Stimulated activated CD8-positive, alpha-beta memory T cell treated with anti-CD3 and anti-CD28 coated beads, Interleukin-4, amount 100 ng/mL, for 48 hours (primary cell): Measurements from ENCODE around the gene CGN.
A peak's percentile ranks its signal among the peaks of the same experiment; 100 is the strongest.

ENCODE experiments used
- DNase-seq: peaks from one replicate; pipeline ENCODE4 v3.0.0-alpha.2; 2020

CGN gene, protein sequence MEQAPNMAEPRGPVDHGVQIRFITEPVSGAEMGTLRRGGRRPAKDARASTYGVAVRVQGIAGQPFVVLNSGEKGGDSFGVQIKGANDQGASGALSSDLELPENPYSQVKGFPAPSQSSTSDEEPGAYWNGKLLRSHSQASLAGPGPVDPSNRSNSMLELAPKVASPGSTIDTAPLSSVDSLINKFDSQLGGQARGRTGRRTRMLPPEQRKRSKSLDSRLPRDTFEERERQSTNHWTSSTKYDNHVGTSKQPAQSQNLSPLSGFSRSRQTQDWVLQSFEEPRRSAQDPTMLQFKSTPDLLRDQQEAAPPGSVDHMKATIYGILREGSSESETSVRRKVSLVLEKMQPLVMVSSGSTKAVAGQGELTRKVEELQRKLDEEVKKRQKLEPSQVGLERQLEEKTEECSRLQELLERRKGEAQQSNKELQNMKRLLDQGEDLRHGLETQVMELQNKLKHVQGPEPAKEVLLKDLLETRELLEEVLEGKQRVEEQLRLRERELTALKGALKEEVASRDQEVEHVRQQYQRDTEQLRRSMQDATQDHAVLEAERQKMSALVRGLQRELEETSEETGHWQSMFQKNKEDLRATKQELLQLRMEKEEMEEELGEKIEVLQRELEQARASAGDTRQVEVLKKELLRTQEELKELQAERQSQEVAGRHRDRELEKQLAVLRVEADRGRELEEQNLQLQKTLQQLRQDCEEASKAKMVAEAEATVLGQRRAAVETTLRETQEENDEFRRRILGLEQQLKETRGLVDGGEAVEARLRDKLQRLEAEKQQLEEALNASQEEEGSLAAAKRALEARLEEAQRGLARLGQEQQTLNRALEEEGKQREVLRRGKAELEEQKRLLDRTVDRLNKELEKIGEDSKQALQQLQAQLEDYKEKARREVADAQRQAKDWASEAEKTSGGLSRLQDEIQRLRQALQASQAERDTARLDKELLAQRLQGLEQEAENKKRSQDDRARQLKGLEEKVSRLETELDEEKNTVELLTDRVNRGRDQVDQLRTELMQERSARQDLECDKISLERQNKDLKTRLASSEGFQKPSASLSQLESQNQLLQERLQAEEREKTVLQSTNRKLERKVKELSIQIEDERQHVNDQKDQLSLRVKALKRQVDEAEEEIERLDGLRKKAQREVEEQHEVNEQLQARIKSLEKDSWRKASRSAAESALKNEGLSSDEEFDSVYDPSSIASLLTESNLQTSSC

GRCh38 chr1:151510957-151511635 lies at the start of gene CGN:
CGN (plus strand) TSS chr1:151511387; CDS start chr1:151518520, 7,133 bp downstream.
- DNase-seq: peak; percentile 87

DNA sequence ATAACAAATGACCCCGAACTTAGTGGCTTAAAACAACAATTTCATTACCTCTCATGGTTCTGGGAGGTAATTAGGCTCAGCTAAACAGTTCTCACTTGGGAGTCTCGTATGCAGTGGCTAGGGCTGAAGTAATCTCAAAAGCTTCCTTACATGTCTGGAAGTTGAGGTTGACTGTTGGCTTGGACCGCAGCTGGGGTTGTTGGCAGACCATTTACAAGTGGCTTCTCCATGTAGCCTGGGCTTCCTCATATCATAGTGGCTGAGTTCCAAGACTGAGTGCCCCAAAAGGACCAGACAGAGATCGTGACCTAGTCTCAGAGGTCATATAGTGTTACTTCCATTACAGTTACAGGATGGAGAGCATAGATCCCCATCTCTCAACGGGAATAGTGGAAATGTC lies 49.5 kb upstream of the CGN start:
- DNase-seq: no peak

- DNase-seq: no peak
Observed at GRCh38 chr1:151465026-151465425, 46.2 kb upstream of the CGN start.

DNA sequence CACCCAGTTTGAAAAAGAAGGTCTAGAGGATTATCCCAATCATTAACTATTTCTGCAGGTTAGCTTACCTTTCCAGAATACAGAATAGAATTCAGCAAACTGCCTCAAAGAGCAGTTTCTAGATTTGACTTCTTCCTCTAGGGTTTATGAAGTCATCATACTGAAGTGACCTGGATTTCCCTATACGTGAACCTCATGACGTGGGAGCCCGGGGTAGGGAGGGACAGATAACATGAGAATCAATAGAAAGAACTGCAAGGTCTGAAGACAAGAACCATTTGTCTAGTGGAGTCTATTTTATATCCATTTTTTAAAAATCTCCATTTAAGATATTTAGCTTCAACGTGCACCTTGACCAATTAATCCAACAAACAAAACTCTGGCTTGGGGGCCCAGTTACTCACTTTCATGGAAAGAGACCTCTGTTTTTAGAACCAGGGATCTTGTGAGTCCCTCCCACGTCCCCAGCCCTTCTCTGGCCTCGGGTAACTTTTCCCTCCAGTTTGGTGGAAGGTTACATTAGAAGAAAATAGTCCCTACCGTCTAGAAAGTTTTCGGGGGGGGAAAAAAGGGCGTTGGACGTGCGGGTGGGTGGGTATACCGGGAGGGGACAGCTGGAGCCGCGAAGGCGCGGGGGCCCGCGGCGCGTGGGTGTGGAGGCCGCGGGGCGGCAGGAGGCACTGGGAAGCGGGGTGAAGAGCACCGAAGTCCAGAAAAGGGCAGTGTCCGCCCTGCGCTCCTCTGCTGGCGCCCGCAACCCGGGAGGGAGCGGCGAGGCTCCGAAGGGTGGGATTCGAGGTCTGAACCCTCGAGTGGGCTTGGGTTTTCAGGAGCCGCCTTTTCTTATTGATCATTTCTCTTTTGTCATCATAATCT lies 38.1 kb upstream of the CGN start:
- DNase-seq: peak; percentile 40

DNA sequence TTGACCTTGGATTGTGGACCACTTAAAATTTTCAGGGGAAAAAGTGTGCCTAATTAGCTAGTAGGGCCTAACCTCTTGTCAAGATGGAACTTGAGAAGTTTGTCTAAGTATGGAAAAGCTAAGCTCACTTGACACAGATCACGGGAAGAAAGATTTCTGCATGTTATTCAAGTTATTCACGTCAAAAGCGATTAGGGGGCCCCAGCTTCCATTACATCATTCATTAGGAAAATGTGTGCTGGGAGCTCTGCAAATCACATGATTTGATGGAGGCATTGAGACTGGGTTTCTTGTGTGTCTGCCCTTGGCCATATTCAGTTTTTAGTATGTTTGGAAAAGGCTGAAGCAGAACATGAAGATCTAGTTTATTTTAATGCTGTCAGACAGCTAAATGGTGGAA lies 36.4 kb upstream of the CGN start:
- no peak for DNase-seq

- peak; percentile 38 for DNase-seq
Observed at GRCh38 chr1:151475175-151475574, 36.0 kb upstream of the CGN start.

- DNase-seq: no peak
Observed at GRCh38 chr1:151476083-151476482, 35.1 kb upstream of the CGN start.

- DNase-seq: no peak
Observed at GRCh38 chr1:151477066-151477465, 34.1 kb upstream of the CGN start.

GRCh38 chr1:151478140-151478812 lies 32.9 kb upstream of the CGN start:
- DNase-seq: no peak

DNA sequence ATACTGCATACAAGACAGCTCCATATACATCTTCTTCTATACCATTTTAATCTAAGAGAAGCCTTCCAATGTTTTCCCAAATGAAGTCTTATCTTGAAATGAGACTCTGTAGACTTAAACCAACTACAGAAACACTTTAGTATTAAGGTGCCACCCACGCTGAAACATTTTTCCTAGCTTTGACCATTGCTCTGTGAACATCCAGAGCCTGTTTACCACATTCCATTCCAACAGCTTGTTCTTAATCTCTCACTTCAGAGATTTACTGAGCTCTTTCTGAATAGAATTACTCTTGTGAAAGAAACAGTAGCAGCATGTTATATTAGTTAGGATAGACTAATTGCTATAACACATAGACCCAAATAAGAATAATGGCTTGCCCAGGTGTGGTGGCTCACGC lies 32.3 kb upstream of the CGN start:
- DNase-seq: no peak

DNA sequence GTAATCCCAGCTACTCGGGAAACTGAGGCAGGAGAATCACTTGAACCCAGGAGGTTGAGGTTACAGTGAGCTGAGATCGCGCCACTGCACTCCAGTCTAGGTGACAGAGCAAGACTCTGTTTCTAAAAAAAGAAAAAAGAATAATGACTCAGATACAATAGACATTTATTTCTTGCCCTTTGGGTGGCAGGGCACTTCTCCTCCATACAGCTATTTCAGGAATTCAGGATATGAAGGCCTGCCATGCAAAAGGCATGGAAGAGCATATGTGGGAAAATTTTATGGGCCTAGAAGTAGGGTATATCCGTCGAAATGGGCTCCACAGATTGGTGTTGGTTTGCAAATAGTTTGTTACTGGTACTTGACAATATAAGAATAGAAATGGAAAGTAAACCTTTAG lies 31.7 kb upstream of the CGN start:
- no peak for DNase-seq

DNA sequence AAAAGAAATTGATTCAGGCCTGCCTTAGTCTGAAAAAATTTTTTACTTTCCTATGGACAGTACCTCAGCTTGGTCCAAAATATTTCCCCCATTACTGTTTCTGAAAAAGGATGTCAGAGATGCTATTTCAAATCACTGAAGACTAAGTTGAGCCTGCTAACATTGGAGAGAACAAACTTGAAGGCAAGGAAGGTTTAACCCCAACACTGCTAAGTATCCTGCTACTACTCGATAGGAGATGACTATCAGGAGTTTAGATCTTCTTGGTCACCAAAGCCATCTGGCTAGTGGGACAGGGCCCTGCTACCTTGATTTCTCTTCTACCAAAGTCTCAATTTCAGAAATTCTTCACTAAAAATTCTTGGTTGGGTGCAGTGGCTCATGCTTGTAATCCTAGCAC lies 29.2 kb upstream of the CGN start:
- DNase-seq: no peak

DNA sequence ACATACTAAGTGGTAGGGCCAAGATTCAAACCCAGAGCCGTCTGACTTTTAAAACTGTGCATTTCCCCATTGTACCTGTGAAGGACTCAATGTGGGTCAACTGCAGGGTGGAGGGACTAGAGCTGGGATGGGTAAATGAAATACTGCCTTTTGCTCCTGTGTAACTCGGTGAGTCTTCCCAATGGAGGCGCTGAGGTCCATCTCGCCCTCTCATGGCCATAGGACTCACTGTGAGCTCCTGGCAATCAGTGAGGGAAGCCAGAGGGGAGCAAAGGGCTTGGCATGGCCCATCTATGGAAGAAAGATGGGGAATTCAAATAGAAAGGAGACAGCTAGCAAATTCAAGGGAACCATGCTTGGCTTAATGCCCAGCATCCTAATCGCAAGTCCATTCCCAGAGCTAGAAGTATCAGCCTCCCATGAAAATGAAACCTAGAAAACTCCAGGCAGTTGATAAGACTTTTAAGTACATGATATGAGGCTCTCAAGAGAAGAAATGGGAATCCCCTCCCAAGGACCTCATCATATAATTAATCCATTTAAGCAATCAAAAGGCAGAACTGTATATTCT lies 25.4 kb upstream of the CGN start:
- DNase-seq: no peak

GRCh38 chr1:151486557-151486956 lies 24.6 kb upstream of the CGN start:
- no peak for DNase-seq

DNA sequence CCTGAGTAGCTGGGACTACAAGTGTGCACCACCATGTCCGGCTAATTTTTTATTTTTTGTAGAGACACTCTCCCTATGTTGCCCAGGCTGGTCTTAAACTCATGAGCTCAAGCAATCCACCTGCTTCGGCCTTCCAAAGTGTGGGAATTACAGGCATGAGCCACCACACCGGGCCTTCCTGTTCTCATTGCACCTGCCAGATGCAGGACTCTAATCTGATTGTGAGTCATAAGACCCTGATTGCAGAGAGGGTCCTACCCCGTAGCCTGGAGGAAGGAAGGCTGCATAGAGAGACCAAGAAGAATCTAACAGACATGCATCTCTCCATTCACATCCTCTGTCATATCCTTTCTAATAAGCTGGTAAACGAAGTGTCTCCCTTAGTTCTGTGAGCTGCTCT lies 19.5 kb upstream of the CGN start:
- DNase-seq: no peak

- DNase-seq: no peak
Observed at GRCh38 chr1:151492120-151492519, 19.1 kb upstream of the CGN start.

GRCh38 chr1:151493042-151493441 lies 18.1 kb upstream of the CGN start:
- DNase-seq: no peak

- DNase-seq: no peak
Observed at GRCh38 chr1:151494741-151495281, 16.4 kb upstream of the CGN start.

DNA sequence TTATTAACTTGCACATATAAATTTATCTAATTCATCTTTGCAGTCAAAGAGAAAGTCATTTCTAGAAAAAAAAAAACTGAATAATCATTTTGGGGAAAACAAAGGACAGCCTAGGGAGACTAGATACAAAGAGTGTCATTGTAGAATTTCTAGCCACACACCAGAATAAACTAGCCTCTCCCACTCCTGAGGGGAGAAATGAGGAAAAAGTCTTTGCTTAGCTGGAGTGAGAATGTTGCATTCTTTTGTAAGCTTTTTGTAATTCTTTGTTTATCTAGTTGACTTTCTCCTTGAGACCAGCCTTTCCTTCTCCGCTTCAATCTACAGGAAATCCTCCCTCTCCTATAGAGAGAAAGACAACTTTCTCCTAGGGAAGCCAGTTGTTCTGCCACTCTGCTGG lies 15.9 kb upstream of the CGN start:
- DNase-seq: no peak

DNA sequence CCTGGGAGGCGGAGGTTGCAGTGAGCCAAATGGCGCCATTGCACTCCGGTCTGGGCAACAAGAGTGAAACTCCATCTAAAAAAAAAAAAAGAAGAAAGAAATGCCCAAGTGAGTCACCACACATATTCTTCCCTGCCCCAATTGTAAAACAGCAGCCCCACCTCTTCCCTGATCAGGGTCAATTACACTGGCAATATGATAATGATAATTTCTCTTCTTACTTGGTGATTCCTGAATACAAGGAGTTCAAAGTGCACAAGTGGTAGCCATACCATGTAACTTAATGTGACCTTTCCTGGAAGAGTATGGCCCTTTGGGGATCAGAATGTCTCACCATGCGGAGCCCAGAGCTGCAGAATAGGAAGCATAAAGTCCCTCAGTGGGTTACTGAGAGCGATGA lies 11.8 kb upstream of the CGN start:
- DNase-seq: no peak

GRCh38 chr1:151499930-151500329 lies 11.3 kb upstream of the CGN start:
- no peak for DNase-seq
